GM10847 (cell line): Measurements from ENCODE around the gene KCP.

Experiments
- POLR2A ChIP-seq: IDR thresholded peaks from 2 replicates; pipeline ENCODE4 v1.6.1; 2011; ENCODE audit not compliant: insufficient read length; ENCODE audit errors: extremely low read depth

KCP gene

GRCh38 chr7:128931965-128932861 lies 21.7 kb upstream of the KCP start:
- no peak for TF ChIP-seq POLR2A

GRCh38 chr7:128931190-128931798 lies 20.8 kb upstream of the KCP start:
- no peak for TF ChIP-seq POLR2A

- TF ChIP-seq POLR2A = no peak
Measured at GRCh38 chr7:128928882-128929788, 18.6 kb upstream of the KCP start.

GRCh38 chr7:128928159-128928813 lies 17.8 kb upstream of the KCP start:
- no peak for TF ChIP-seq POLR2A

- no peak for TF ChIP-seq POLR2A
Measured at GRCh38 chr7:128924707-128925588, 14.4 kb upstream of the KCP start.

GRCh38 chr7:128923411-128923800 lies 12.9 kb upstream of the KCP start:
- no peak for TF ChIP-seq POLR2A

- no peak for TF ChIP-seq POLR2A
Measured at GRCh38 chr7:128922496-128923410, 12.2 kb upstream of the KCP start.

- TF ChIP-seq POLR2A = no peak
Measured at GRCh38 chr7:128921866-128922440, 11.4 kb upstream of the KCP start.

- TF ChIP-seq POLR2A = no peak
Measured at GRCh38 chr7:128920913-128921582, 10.5 kb upstream of the KCP start.

GRCh38 chr7:128919881-128920799 lies 9.6 kb upstream of the KCP start:
- no peak for TF ChIP-seq POLR2A

- no peak for TF ChIP-seq POLR2A
Measured at GRCh38 chr7:128919241-128919640, 8.7 kb upstream of the KCP start.
